ENCODE results near the gene LMNTD2. TPM values are rescaled to one million over a fixed set of nuclear protein-coding genes. Genes with fewer than 3 reads are reported as not detected.

LMNTD2 gene
- total RNA-seq, 1 donor from 2014 or later, result 1.1 TPM

DNA sequence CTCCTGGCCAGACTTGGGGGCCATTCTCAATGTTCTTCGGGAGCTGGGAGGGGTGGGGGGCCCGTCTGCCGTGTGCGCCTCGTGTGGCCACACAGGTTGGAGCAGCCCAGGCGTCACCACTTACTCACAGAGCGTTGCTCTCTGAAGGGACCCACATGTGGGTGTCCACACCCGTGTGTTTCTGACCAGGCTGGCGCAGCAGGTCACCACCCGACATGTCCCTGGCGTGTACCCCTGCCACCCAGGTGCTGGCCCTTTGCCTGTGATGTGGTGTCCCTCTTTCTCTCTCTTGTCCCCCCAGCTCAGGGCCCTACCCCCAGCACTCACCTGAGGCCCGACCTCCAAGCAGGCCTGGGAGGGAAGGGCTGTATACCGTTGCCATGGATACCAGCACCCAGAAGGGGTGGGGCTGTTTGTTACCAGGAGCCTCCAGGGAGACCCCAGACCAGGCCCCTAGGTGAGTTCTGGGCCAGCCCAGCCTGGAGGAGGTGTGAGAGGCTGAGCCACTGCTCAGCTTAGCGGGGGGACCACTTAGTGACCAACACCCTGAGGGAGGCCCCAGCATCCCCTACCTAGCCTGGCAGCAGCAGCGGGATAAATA lies 1.4 kb downstream of the LMNTD2 start:
- Mint-ChIP-seq H3K9me3 (peaks cover 2% of the 10 kb centered on the region), H3K4me1 (peaks cover 7% of the 10 kb centered on the region), H3K4me3 (no peak overlapping the region), H3K36me3 (no peaks in the 10 kb centered on the region), H3K27me3 (ENCODE audit: insufficient read depth, low read depth) (peaks cover 16% of the 10 kb centered on the region), H3K27ac (no peak overlapping the region)
- Histone ChIP-seq H3K9me3 (ENCODE audit: low read depth) (no peaks in the 10 kb centered on the region), H3K4me1 (peaks cover 14% of the 10 kb centered on the region), H3K9ac (no peak overlapping the region), H2AFZ (replicated peaks) (no peak overlapping the region), H3K36me3 (no peaks in the 10 kb centered on the region), H3K79me2 (ENCODE audit: low read depth) (peaks cover 11% of the 10 kb centered on the region), H3K4me3 (no peak overlapping the region), H3F3A (ENCODE audit: low read depth) (peaks cover 33% of the 10 kb centered on the region), H4K20me1 (ENCODE audit: low read depth) (peaks cover 32% of the 10 kb centered on the region), H3K27me3 (peaks cover 51% of the 10 kb centered on the region), H3K27ac (no peak overlapping the region), H3K4me2 (no peak overlapping the region)
- TF ChIP-seq EZH2 (IDR thresholded peaks at IDR 0.05), result no peak
- TF ChIP-seq, protein P1, sequence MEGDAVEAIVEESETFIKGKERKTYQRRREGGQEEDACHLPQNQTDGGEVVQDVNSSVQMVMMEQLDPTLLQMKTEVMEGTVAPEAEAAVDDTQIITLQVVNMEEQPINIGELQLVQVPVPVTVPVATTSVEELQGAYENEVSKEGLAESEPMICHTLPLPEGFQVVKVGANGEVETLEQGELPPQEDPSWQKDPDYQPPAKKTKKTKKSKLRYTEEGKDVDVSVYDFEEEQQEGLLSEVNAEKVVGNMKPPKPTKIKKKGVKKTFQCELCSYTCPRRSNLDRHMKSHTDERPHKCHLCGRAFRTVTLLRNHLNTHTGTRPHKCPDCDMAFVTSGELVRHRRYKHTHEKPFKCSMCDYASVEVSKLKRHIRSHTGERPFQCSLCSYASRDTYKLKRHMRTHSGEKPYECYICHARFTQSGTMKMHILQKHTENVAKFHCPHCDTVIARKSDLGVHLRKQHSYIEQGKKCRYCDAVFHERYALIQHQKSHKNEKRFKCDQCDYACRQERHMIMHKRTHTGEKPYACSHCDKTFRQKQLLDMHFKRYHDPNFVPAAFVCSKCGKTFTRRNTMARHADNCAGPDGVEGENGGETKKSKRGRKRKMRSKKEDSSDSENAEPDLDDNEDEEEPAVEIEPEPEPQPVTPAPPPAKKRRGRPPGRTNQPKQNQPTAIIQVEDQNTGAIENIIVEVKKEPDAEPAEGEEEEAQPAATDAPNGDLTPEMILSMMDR (IDR thresholded peaks at IDR 0.05), result no peak
- TF ChIP-seq EZH2phosphoT487 (IDR thresholded peaks at IDR 0.05), result no peak
- DNase-seq (ENCODE audit: low spot score), result no peak

DNA sequence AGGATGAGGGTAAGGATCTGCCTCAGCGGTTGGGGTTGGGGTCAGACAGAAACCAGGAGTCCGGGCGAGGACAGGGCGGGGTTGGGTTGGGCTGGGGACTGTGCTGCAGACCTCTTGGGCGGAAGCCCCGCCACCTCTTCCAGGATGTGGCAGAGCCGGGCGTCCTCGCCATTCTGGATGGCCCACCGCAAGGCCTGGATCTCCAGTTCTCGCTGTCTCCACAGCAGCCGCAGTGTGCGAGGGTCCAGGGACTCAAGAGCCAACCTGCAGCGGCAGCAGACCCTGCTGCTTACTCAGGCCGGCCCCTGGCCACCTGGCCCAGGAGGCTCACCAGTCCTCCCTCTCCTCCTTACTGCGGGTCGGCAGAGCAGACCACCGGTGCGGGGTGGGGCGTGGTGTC lies 2.0 kb downstream of the LMNTD2 start:
- Histone ChIP-seq H3K4me1 (peaks cover 14% of the 10 kb centered on the region), H4K20me1 (ENCODE audit: low read depth) (peaks cover 26% of the 10 kb centered on the region), H3K9me3 (ENCODE audit: low read depth) (no peaks in the 10 kb centered on the region), H2AFZ (replicated peaks) (no peak overlapping the region), H3K27ac (no peak overlapping the region), H3F3A (ENCODE audit: low read depth) (peaks cover 33% of the 10 kb centered on the region), H3K36me3 (no peaks in the 10 kb centered on the region), H3K4me3 (no peak overlapping the region), H3K4me2 (no peak overlapping the region), H3K79me2 (ENCODE audit: low read depth) (peaks cover 11% of the 10 kb centered on the region), H3K9ac (no peak overlapping the region), H3K27me3 (peaks cover 52% of the 10 kb centered on the region)
- H3K4me3 Mint-ChIP-seq, result no peak overlapping the region
- no peak overlapping the region for H3K27ac Mint-ChIP-seq
- H3K4me1 Mint-ChIP-seq, result peaks cover 7% of the 10 kb centered on the region
- peaks cover 2% of the 10 kb centered on the region for H3K9me3 Mint-ChIP-seq
- no peak for DNase-seq (ENCODE audit: low spot score)
- H3K36me3 Mint-ChIP-seq, result no peaks in the 10 kb centered on the region
- TF ChIP-seq EZH2phosphoT487 (IDR thresholded peaks at IDR 0.05) (no peak), EZH2 (IDR thresholded peaks at IDR 0.05) (no peak)
- TF ChIP-seq, protein P1 (IDR thresholded peaks at IDR 0.05), result no peak
- H3K27me3 Mint-ChIP-seq (ENCODE audit: insufficient read depth, low read depth), result peaks cover 16% of the 10 kb centered on the region

DNA sequence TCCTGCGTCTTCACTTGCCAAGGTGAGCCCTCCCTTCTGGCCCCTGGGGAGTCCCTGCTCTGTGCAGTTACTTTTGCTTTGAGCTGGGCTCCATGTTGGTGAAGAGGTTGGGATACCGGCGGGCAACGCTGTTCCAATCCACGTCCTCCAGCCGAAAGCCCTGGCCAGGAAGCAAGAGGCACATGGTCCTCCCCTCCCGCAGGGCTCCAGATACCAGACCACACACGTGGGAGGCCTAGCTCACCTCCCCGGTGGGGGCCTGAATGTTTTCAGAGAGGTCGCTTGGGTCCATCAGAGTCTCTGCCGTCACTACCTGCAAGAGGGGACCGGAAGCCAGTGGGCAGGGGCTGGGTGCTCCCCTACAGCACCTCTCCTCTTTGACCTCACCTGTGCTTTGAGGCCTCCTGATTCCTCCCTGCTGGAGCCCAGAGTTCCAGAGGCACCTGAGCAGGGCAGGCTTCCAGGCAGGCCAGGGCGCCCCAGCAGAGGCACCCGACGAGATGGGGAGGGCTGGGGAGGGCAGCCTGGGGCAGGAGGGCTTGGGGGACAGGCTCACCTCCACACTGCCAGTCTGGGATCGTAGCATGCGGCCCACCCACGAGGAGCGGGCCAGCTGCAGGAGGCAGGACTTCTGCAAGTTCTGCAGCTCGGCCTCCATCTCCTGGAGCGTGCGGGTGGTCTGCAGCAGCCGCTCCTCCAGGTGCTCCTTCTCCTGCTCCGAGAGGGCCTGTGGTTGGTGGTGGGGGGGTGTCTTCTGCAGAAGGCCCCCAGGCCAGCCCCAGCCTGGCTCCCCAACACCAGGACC lies 3.0 kb downstream of the LMNTD2 start:
- H3K36me3 Mint-ChIP-seq, result no peaks in the 10 kb centered on the region
- H3K79me2 ChIP-seq (ENCODE audit: low read depth), result peaks cover 11% of the 10 kb centered on the region
- no peak overlapping the region for H2AFZ ChIP-seq (replicated peaks)
- peaks cover 33% of the 10 kb centered on the region for H3F3A ChIP-seq (ENCODE audit: low read depth)
- peak overlapping the region; percentile 100 for H3K4me2 ChIP-seq
- peaks cover 52% of the 10 kb centered on the region for H3K27me3 ChIP-seq
- peaks cover 18% of the 10 kb centered on the region for H3K27me3 Mint-ChIP-seq (ENCODE audit: insufficient read depth, low read depth)
- H3K9me3 Mint-ChIP-seq, result peaks cover 2% of the 10 kb centered on the region
- no peaks in the 10 kb centered on the region for H3K36me3 ChIP-seq
- no peaks in the 10 kb centered on the region for H3K9me3 ChIP-seq (ENCODE audit: low read depth)
- no peak for DNase-seq (ENCODE audit: low spot score)
- no peak overlapping the region for H3K4me3 ChIP-seq
- peak overlapping the region; percentile 65 for H3K4me3 Mint-ChIP-seq
- H3K4me1 ChIP-seq, result peaks cover 14% of the 10 kb centered on the region
- H3K4me1 Mint-ChIP-seq, result peaks cover 11% of the 10 kb centered on the region
- TF ChIP-seq, protein P1 (IDR thresholded peaks at IDR 0.05), result no peak
- TF ChIP-seq EZH2 (IDR thresholded peaks at IDR 0.05), result no peak
- no peak for TF ChIP-seq EZH2phosphoT487 (IDR thresholded peaks at IDR 0.05)
- H3K27ac Mint-ChIP-seq, result no peak overlapping the region
- H3K9ac ChIP-seq, result no peak overlapping the region
- H4K20me1 ChIP-seq (ENCODE audit: low read depth), result peaks cover 25% of the 10 kb centered on the region
- H3K27ac ChIP-seq, result no peak overlapping the region

Data from neural progenitor cell (in vitro differentiated cells).